Measurements from ENCODE around the gene P2RX1. TPM values are rescaled to one million over a fixed set of nuclear protein-coding genes. Genes with fewer than 3 reads are reported as not detected.

Gene P2RX1
- total RNA-seq, 1 donor from 2014 or later, result 4.2 TPM

GRCh38 chr17:3915581-3915994 is 677 bp downstream of the P2RX1 start:
- no peaks in the 10 kb centered on the region for H3K27me3 ChIP-seq
- H3K27ac ChIP-seq, result peak overlapping the region; percentile 20
- H3K36me3 ChIP-seq, result no peaks in the 10 kb centered on the region
- no peak for DNase-seq (ENCODE audit: extremely low spot score in 2 of 2)
- no peaks in the 10 kb centered on the region for H3K9me3 ChIP-seq
- peak overlapping the region in 1 of 2 donors; percentile 30 for H3K4me3 ChIP-seq
- intact Hi-C loops (cut with DNase I), result loop anchor here (2.0 kb wide), 1 partner anchor 93 kb away; no protein-coding TSS in a partner anchor
- H3K4me1 ChIP-seq, result peaks cover 27% of the 10 kb centered on the region
- TF ChIP-seq POLR2A (IDR thresholded peaks at IDR 0.05) (no peak), CTCF (IDR thresholded peaks at IDR 0.05) (no peak)

- no peaks in the 10 kb centered on the region for H3K27me3 ChIP-seq
- no peak for DNase-seq (ENCODE audit: extremely low spot score in 2 of 2)
- no peak overlapping the region for H3K27ac ChIP-seq
- peaks cover 27% of the 10 kb centered on the region for H3K4me1 ChIP-seq
- H3K36me3 ChIP-seq, result no peaks in the 10 kb centered on the region
- peak overlapping the region in 1 of 2 donors; percentile 30 for H3K4me3 ChIP-seq
- intact Hi-C loops (cut with DNase I), result loop anchor here (2.0 kb wide), 1 partner anchor 95 kb away; no protein-coding TSS in a partner anchor
- H3K9me3 ChIP-seq, result no peaks in the 10 kb centered on the region
- TF ChIP-seq CTCF (IDR thresholded peaks at IDR 0.05) (no peak), POLR2AphosphoS5 (IDR thresholded peaks at IDR 0.05; ENCODE audit: insufficient read depth in 1 of 2, low read depth in 1 of 2) (no peak), POLR2A (IDR thresholded peaks at IDR 0.05) (no peak)
These were observed 2.0 kb downstream of the P2RX1 start for GRCh38 chr17:3914312-3914670.

GRCh38 chr17:3913531-3914311 is 2.5 kb downstream of the P2RX1 start:
- H3K36me3 ChIP-seq, result no peaks in the 10 kb centered on the region
- H3K4me3 ChIP-seq, result peak overlapping the region in 1 of 2 donors; percentile 30
- no peaks in the 10 kb centered on the region for H3K27me3 ChIP-seq
- H3K4me1 ChIP-seq, result peaks cover 27% of the 10 kb centered on the region
- intact Hi-C loops (cut with DNase I), result loop anchor here (2.0 kb wide), 1 partner anchor 95 kb away; no protein-coding TSS in a partner anchor
- TF ChIP-seq POLR2AphosphoS5 (IDR thresholded peaks at IDR 0.05; ENCODE audit: insufficient read depth in 1 of 2, low read depth in 1 of 2) (no peak), POLR2A (IDR thresholded peaks at IDR 0.05) (no peak), CTCF (IDR thresholded peaks at IDR 0.05) (peak; percentile 86 to 96 (median 93))
- H3K27ac ChIP-seq, result no peak overlapping the region
- DNase-seq (ENCODE audit: extremely low spot score in 2 of 2), result no peak
- no peaks in the 10 kb centered on the region for H3K9me3 ChIP-seq

GRCh38 chr17:3912827-3913226 is 3.4 kb downstream of the P2RX1 start:
- Histone ChIP-seq H3K4me3 (no peak overlapping the region), H3K27me3 (no peaks in the 10 kb centered on the region), H3K27ac (no peak overlapping the region), H3K9me3 (no peaks in the 10 kb centered on the region), H3K36me3 (no peaks in the 10 kb centered on the region), H3K4me1 (peaks cover 27% of the 10 kb centered on the region)
- DNase-seq (ENCODE audit: extremely low spot score in 2 of 2), result no peak
- TF ChIP-seq POLR2AphosphoS5 (IDR thresholded peaks at IDR 0.05; ENCODE audit: insufficient read depth in 1 of 2, low read depth in 1 of 2) (no peak), POLR2A (IDR thresholded peaks at IDR 0.05) (no peak), CTCF (IDR thresholded peaks at IDR 0.05) (no peak)
- intact Hi-C loops (cut with DNase I), result no loop called here

Data from vagina (tissue), 2 donors.